Neural cell (in vitro differentiated cells): Measurements from ENCODE around the gene BEND7.

ENCODE experiments used
- CTCF ChIP-seq: fragments of 450-650 bp; IDR thresholded peaks from 2 replicates; pipeline ENCODE4 v1.5.1; 2014; ENCODE audit warnings: antibody characterized with exemption, mild to moderate bottlenecking, moderate library complexity; ENCODE audit not compliant: poor library complexity, severe bottlenecking
- EP300 ChIP-seq: fragments of 450-650 bp; conservative IDR thresholded peaks from 2 replicates; pipeline ENCODE4 v1.6.1; 2014; ENCODE audit warnings: antibody characterized with exemption, mild to moderate bottlenecking, moderate library complexity; ENCODE audit not compliant: poor library complexity, severe bottlenecking
- EZH2 ChIP-seq: fragments of 200-600, 300-800 bp; shearing (Covaris generic), sonication (generic); IDR thresholded peaks from 2 replicates; pipeline ENCODE4 v1.6.1; 2014; ENCODE audit warnings: antibody characterized with exemption, low read length, borderline replicate concordance, mild to moderate bottlenecking; ENCODE audit not compliant: insufficient read depth, poor library complexity, severe bottlenecking
- MXI1 ChIP-seq: fragments of 450-650 bp; conservative IDR thresholded peaks from 2 replicates; pipeline ENCODE4 v1.6.1; 2014; ENCODE audit warnings: antibody characterized with exemption, mild to moderate bottlenecking; ENCODE audit not compliant: poor library complexity, severe bottlenecking
- POLR2AphosphoS5 ChIP-seq: IDR thresholded peaks from 2 replicates; pipeline ENCODE4 v1.6.1; 2012
- TAF1 ChIP-seq: IDR thresholded peaks from 2 replicates; pipeline ENCODE4 v1.6.1; 2012; ENCODE audit warnings: low read depth
- TF ChIP-seq, protein P1 (sequence below): IDR thresholded peaks from 2 replicates; pipeline ENCODE4 v1.6.1; 2012; ENCODE audit warnings: borderline replicate concordance

- no peak for TF ChIP-seq CTCF
- no peak for TF ChIP-seq POLR2AphosphoS5
- TF ChIP-seq TAF1: no peak
- TF ChIP-seq EZH2: no peak
- TF ChIP-seq, protein P1, sequence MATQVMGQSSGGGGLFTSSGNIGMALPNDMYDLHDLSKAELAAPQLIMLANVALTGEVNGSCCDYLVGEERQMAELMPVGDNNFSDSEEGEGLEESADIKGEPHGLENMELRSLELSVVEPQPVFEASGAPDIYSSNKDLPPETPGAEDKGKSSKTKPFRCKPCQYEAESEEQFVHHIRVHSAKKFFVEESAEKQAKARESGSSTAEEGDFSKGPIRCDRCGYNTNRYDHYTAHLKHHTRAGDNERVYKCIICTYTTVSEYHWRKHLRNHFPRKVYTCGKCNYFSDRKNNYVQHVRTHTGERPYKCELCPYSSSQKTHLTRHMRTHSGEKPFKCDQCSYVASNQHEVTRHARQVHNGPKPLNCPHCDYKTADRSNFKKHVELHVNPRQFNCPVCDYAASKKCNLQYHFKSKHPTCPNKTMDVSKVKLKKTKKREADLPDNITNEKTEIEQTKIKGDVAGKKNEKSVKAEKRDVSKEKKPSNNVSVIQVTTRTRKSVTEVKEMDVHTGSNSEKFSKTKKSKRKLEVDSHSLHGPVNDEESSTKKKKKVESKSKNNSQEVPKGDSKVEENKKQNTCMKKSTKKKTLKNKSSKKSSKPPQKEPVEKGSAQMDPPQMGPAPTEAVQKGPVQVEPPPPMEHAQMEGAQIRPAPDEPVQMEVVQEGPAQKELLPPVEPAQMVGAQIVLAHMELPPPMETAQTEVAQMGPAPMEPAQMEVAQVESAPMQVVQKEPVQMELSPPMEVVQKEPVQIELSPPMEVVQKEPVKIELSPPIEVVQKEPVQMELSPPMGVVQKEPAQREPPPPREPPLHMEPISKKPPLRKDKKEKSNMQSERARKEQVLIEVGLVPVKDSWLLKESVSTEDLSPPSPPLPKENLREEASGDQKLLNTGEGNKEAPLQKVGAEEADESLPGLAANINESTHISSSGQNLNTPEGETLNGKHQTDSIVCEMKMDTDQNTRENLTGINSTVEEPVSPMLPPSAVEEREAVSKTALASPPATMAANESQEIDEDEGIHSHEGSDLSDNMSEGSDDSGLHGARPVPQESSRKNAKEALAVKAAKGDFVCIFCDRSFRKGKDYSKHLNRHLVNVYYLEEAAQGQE: no peak
- no peak for TF ChIP-seq MXI1
- TF ChIP-seq EP300: no peak
Measured at GRCh38 chr10:13450069-13450468, 78.7 kb downstream of the BEND7 start.
